H1 (cell line): ENCODE data around the gene STARD6. TPM values are rescaled to one million over a fixed set of nuclear protein-coding genes. Genes with fewer than 3 reads are reported as not detected.

Experiments
- CTCF ChIA-PET: fragments of 300-600 bp; sonication (Branson Sonifier 250); formaldehyde crosslinking; loops from one replicate; lab custom pipeline; 2021; ENCODE audit not compliant: partially characterized antibody; lab: Charles Lee
- POLR2A ChIA-PET: fragments of 300-600 bp; sonication (Branson Sonifier 250); formaldehyde crosslinking; loops from one replicate; lab custom pipeline; 2021; ENCODE audit warnings: inconsistent platforms; ENCODE audit not compliant: partially characterized antibody; lab: Charles Lee
- DNase-seq, 2 experiments: peaks; one replicate each; pipeline versions ENCODE4 v3.0.0 to v3.0.0-alpha.2; 2010 to 2022; ENCODE audit warnings: low spot score in 2 of 2, low read depth in 1 of 2, mixed read lengths in 1 of 2
- FAIRE-seq: peaks from 2 replicates; lab custom pipeline; 2011; peaks lifted over from hg19 to GRCh38; lab: Jason Lieb, UNC
- H2AFZ ChIP-seq: 2 replicates; pipeline ENCODE4 v1.8.1; 2012; ENCODE audit warnings: low read length, inconsistent platforms
- H2AK5ac ChIP-seq: 2 replicates; pipeline ENCODE4 v1.6.1; 2013; ENCODE audit warnings: low read depth, low read length
- H2BK120ac ChIP-seq: replicated peaks from 2 replicates; pipeline ENCODE3; 2013; ENCODE audit warnings: low read depth, low read length, inconsistent platforms
- H2BK12ac ChIP-seq: 2 replicates; pipeline ENCODE4 v1.6.1; 2013; ENCODE audit warnings: low read depth, low read length
- H2BK15ac ChIP-seq: 2 replicates; pipeline ENCODE4 v1.6.1; 2013; ENCODE audit warnings: low read length
- H2BK20ac ChIP-seq: 2 replicates; pipeline ENCODE4 v1.6.1; 2013; ENCODE audit warnings: low read length
- H2BK5ac ChIP-seq: 2 replicates; pipeline ENCODE4 v1.6.1; 2013; ENCODE audit warnings: low read depth, low read length
- H3K14ac ChIP-seq: 2 replicates; pipeline ENCODE4 v1.6.1; 2013; ENCODE audit warnings: inconsistent platforms; ENCODE audit not compliant: insufficient read length
- H3K18ac ChIP-seq: 2 replicates; pipeline ENCODE4 v1.6.1; 2013; ENCODE audit warnings: low read length; ENCODE audit errors: extremely low read depth
- H3K23ac ChIP-seq: 2 replicates; pipeline ENCODE4 v1.6.1; 2013; ENCODE audit warnings: inconsistent platforms; ENCODE audit not compliant: insufficient read length
- H3K23me2 ChIP-seq: 2 replicates; pipeline ENCODE4 v1.6.1; 2013; ENCODE audit warnings: low read depth, low read length
- H3K27ac ChIP-seq: 2 replicates; pipeline ENCODE4 v1.6.1; 2011; ENCODE audit warnings: low read depth, low read length, inconsistent platforms
- H3K27me3 ChIP-seq, 4 experiments: replicated peaks in 1 of 4; 1 replicate in 1 of 4; 2 replicates in 3 of 4; pipeline versions ENCODE4 v1.6.1 to v1.8.1; 2011 to 2013; ENCODE audit warnings: low read length in 3 of 4, mild to moderate bottlenecking in 3 of 4, inconsistent platforms in 2 of 4, mixed read lengths in 2 of 4, moderate library complexity in 1 of 4; ENCODE audit not compliant: control insufficient read depth in 3 of 4, insufficient read depth in 3 of 4; ENCODE audit errors: extremely low read depth in 1 of 4
- H3K36me3 ChIP-seq, 4 experiments: 2 replicates each; pipeline versions ENCODE4 v1.6.1 to v1.8.1; 2011 to 2013; ENCODE audit warnings: mild to moderate bottlenecking in 4 of 4, low read length in 3 of 4, moderate library complexity in 2 of 4, control low read depth in 1 of 4, inconsistent platforms in 1 of 4; ENCODE audit not compliant: insufficient read depth in 4 of 4, control insufficient read depth in 2 of 4
- H3K4ac ChIP-seq: replicated peaks from 2 replicates; pipeline ENCODE3; 2013; ENCODE audit warnings: low read length, low read depth, mixed read lengths, inconsistent platforms; ENCODE audit not compliant: insufficient read length
- H3K4me1 ChIP-seq, 4 experiments: replicated peaks in 1 of 4; 1 replicate in 1 of 4; 2 replicates in 3 of 4; pipeline versions ENCODE4 v1.6.1 to v1.8.1; 2011 to 2013; ENCODE audit warnings: low read length in 3 of 4, inconsistent platforms in 2 of 4, mixed read lengths in 1 of 4; ENCODE audit not compliant: insufficient read depth in 4 of 4, control insufficient read depth in 3 of 4
- H3K4me2 ChIP-seq, 2 experiments: 2 replicates each; pipeline versions ENCODE4 v1.6.1 to v1.8.1; 2011 to 2013; ENCODE audit warnings: low read depth in 2 of 2, low read length in 2 of 2, control low read depth in 1 of 2, inconsistent platforms in 1 of 2, mild to moderate bottlenecking in 1 of 2; ENCODE audit not compliant: insufficient read depth in 1 of 2
- H3K4me3 ChIP-seq, 4 experiments: fragments of 200-600, 300-600 bp in 1 of 4; sonication (generic), shearing (Covaris generic), sonication (Bioruptor Twin) in 1 of 4; 2 replicates each; pipeline versions ENCODE4 v1.5.1 to v1.8.1; 2011 to 2016; ENCODE audit warnings: low read length in 4 of 4, low read depth in 3 of 4, control low read depth in 2 of 4, inconsistent platforms in 2 of 4, mild to moderate bottlenecking in 2 of 4, mixed read lengths in 1 of 4, moderate library complexity in 1 of 4; ENCODE audit not compliant: insufficient read depth in 2 of 4; ENCODE audit errors: extremely low read depth in 1 of 4
- H3K56ac ChIP-seq: replicated peaks from 2 replicates; pipeline ENCODE3; 2013; ENCODE audit warnings: low read depth, mild to moderate bottlenecking, mixed read lengths, low read length, inconsistent platforms; ENCODE audit not compliant: insufficient read length
- H3K79me1 ChIP-seq: 2 replicates; pipeline ENCODE4 v1.6.1; 2013; ENCODE audit warnings: low read depth, low read length, control low read depth
- H3K79me2 ChIP-seq, 2 experiments: 2 replicates each; pipeline versions ENCODE4 v1.6.1 to v1.8.1; 2012 to 2013; ENCODE audit warnings: low read length in 2 of 2, mild to moderate bottlenecking in 2 of 2, inconsistent platforms in 1 of 2; ENCODE audit not compliant: insufficient read depth in 2 of 2, control insufficient read depth in 1 of 2
- H3K9ac ChIP-seq, 4 experiments: replicated peaks in 1 of 4; 1 replicate in 1 of 4; 2 replicates in 3 of 4; pipeline versions ENCODE4 v1.6.1 to v1.8.1; 2011 to 2013; ENCODE audit warnings: low read depth in 3 of 4, low read length in 3 of 4, control low read depth in 2 of 4, mild to moderate bottlenecking in 2 of 4, moderate library complexity in 2 of 4, inconsistent platforms in 1 of 4; ENCODE audit errors: extremely low read depth in 1 of 4
- H3K9me3 ChIP-seq, 2 experiments: 2 replicates each; pipeline versions ENCODE4 v1.6.1 to v1.8.1; 2012 to 2013; ENCODE audit warnings: mild to moderate bottlenecking in 2 of 2, moderate library complexity in 2 of 2, control low read depth in 1 of 2, inconsistent platforms in 1 of 2, low read depth in 1 of 2, low read length in 1 of 2, mixed read lengths in 1 of 2; ENCODE audit not compliant: insufficient read depth in 2 of 2
- H4K20me1 ChIP-seq, 2 experiments: replicated peaks in 1 of 2; 2 replicates each; pipeline versions ENCODE3 to v1.8.1; 2011 to 2013; ENCODE audit warnings: inconsistent platforms in 2 of 2, low read length in 2 of 2, mild to moderate bottlenecking in 1 of 2; ENCODE audit not compliant: insufficient read depth in 2 of 2, control insufficient read depth in 1 of 2
- H4K5ac ChIP-seq: 2 replicates; pipeline ENCODE4 v1.6.1; 2013; ENCODE audit warnings: low read length, low read depth, mixed read lengths, inconsistent platforms; ENCODE audit not compliant: insufficient read length
- H4K8ac ChIP-seq: 2 replicates; pipeline ENCODE4 v1.8.0; 2013; ENCODE audit warnings: mild to moderate bottlenecking, moderate library complexity, low read length, inconsistent platforms; ENCODE audit not compliant: insufficient read depth; ENCODE audit errors: extremely low read depth
- H4K91ac ChIP-seq: replicated peaks from 2 replicates; pipeline ENCODE3; 2013; ENCODE audit warnings: low read length, mixed read lengths, inconsistent platforms; ENCODE audit not compliant: insufficient read length
- CBX5 ChIP-seq: fragments of 300-800, 300-1000 bp; sonication (generic); IDR thresholded peaks from 2 replicates; pipeline ENCODE4 v1.7.1; 2016; ENCODE audit warnings: antibody characterized with exemption, low read length, low read depth
- SUZ12 ChIP-seq: fragments of 200-600 bp; sonication (generic); IDR thresholded peaks from 2 replicates; pipeline ENCODE4 v1.6.1; 2012; ENCODE audit warnings: mild to moderate bottlenecking, inconsistent platforms, low read length, moderate library complexity, mixed read lengths
- TAF7 ChIP-seq: optimal IDR thresholded peaks from 2 replicates; pipeline ENCODE3; 2011; ENCODE audit warnings: low read depth, mild to moderate bottlenecking, inconsistent platforms, low read length, moderate library complexity, borderline replicate concordance
- WGBS, 2 experiments: shearing (Covaris generic) in 1 of 2; methylation state at CpG; one replicate each; pipeline versions ENCODE4 v1.1.6 to v1.1.7; 2013 to 2015; ENCODE audit warnings: low lambda C conversion rate in 2 of 2, mixed read lengths in 2 of 2, inconsistent platforms in 1 of 2, low coverage in 1 of 2, missing lambda C conversion rate in 1 of 2; ENCODE audit not compliant: insufficient replicate concordance in 2 of 2, insufficient coverage in 1 of 2, insufficient read length in 1 of 2; ENCODE audit errors: extremely low coverage in 1 of 2, missing lambda C conversion rate in 1 of 2; 5-methylcytosine and 5-hydroxymethylcytosine counted together
- polyA plus RNA-seq, 7 experiments: library from polyadenylated mRNA; depleted of rRNA in 3 of 7; stranded (reverse) in 5 of 7; unstranded in 2 of 7; fragments of >200 nt in 5 of 7; fragments of 200-250 nt in 2 of 7; gene quantifications; 1 replicate in 5 of 7; 2 replicates in 1 of 7; 4 replicates in 1 of 7; pipeline versions ENCODE4 v1.2.1 to v1.2.3, GENCODE V29; 2011 to 2013; ENCODE audit warnings: missing spikeins in 2 of 7, mixed read lengths in 2 of 7
- small RNA-seq: library from polyadenylated mRNA; stranded (forward); fragments of <200 nt; extraction: miRNeasy Mini kit (QIAGEN cat#:217004); gene quantifications from one replicate; pipeline ENCODE3, GENCODE V24; 2013; ENCODE audit not compliant: insufficient read depth
- total RNA-seq: library from RNA; stranded (reverse); fragmentation: NEBNext Ultra II Directional; extraction: Animal tissue kit (Norgen Biotek cat#: 25700); gene quantifications from 2 replicates; pipeline ENCODE4 v1.2.1, GENCODE V29; 2021

Gene STARD6
- total and polyA plus RNA-seq, 2 of the 8 experiments (the other 6 are each of a cell fraction or from before 2014, with no cell fraction given), result not detected

DNA sequence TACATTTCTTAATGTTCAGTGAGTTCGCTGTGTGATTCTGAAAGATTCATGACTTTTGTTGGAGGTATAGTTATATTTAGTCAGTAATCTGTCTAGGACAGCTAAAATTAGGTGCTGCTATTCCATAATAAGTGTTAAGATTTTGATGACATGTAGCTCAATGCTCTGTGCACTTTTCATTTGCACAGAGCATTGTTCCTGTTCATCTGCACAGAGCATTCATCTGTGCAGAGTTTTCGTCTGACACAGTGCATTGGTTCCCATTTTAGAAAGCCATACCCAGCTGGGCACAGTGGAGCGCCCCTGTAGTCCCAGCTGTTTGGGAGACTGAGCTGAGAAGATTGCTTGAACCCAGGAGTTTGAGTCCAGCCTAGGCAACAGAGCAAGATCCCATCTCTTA is 79.8 kb downstream of the STARD6 start:
- Histone ChIP-seq H3K79me2 (0 out of 4 replicates have a peak, but pooled peaks cover 0 to 2% of the 10 kb centered on the region in 2 experiments), H4K8ac (no peak overlapping the region), H2BK20ac (no peak overlapping the region), H3K23ac (no peak overlapping the region), H3K79me1 (no peaks in the 10 kb centered on the region), H3K4me1 (no peaks in the 10 kb centered on the region; a peak in 1 of 7 replicates), H2BK15ac (no peak overlapping the region), H3K18ac (no peak overlapping the region), H2BK120ac (no peak overlapping the region), H3K56ac (no peak overlapping the region), H3K27me3 (no peaks in the 10 kb centered on the region), H3K36me3 (peaks cover 2 to 62% (median 14%) of the 10 kb centered on the region in 4 experiments), H3K9ac (no peak overlapping the region), H3K4ac (no peak overlapping the region), H4K91ac (no peak overlapping the region), H3K4me3 (no peak overlapping the region), H2AK5ac (no peak overlapping the region), H4K5ac (no peak overlapping the region), H2BK12ac (no peak overlapping the region), H4K20me1 (no peaks in the 10 kb centered on the region), H2BK5ac (no peak overlapping the region), H2AFZ (no peak overlapping the region), H3K27ac (no peak overlapping the region), H3K23me2 (no peaks in the 10 kb centered on the region), H3K9me3 (no peaks in the 10 kb centered on the region), H3K14ac (no peak overlapping the region), H3K4me2 (no peak overlapping the region)
- ChIA-PET CTCF (interaction anchor here (0.9 to 3.2 kb wide), 4 partner anchors 7 to 54 kb away, joined by 3 to 17 read pairs (median 4); partner anchors contain the start of gene POLI), POLR2A (interaction anchor here (1.1 to 3.3 kb wide), 4 partner anchors 9 to 31 kb away, joined by 3 to 27 read pairs (median 3); partner anchors contain the start of gene POLI)
- TF ChIP-seq SUZ12, result no peak
- no peak for TF ChIP-seq CBX5
- TF ChIP-seq TAF7, result no peak
- no peak for FAIRE-seq
- WGBS, 2 experiments, result 96% methylated on average over 3 of the region's 3 CpGs; no CpG with 5 or more reads in 1 of the 2 experiments
- no peak for DNase-seq

Small RNAs within 50 kb of the gene (small RNA-seq; reads per million reads assigned to genes)
- gene SNRPGP2, result not detected

Other genes with a start within 250 kb of the STARD6 start
- gene MBD2, start 133.2 kb downstream of the STARD6 start, total RNA-seq, result 36.2 TPM in 2 replicates
- gene MBD2, start 133.2 kb downstream of the STARD6 start, polyA plus RNA-seq (2011; rRNA removed), result 34.0 and 52.7 TPM in 2 replicates
- gene POLI, start 88.3 kb downstream of the STARD6 start, total RNA-seq, result 32.4 and 33.5 TPM in 2 replicates
- gene POLI, start 88.3 kb downstream of the STARD6 start, polyA plus RNA-seq (2011; rRNA removed), result 12.3 and 15.4 TPM in 2 replicates
- gene C18orf54, start within 50 bp of the STARD6 start, total RNA-seq, result 28.8 and 30.9 TPM in 2 replicates
- gene C18orf54, start within 50 bp of the STARD6 start, polyA plus RNA-seq (2011; rRNA removed), result 4.1 and 6.7 TPM in 2 replicates
- 0.15 and 0.22 TPM in 2 replicates for gene DYNAP, start 233.4 kb upstream of the STARD6 start, total RNA-seq
- gene DYNAP, start 233.4 kb upstream of the STARD6 start, polyA plus RNA-seq (2011; rRNA removed), result 1.1 and 1.5 TPM in 2 replicates